Adrenal gland (tissue), 5 donors: ENCODE results near the gene TNFRSF6B.

Experiments
- POLR2A ChIP-seq, 2 donors: fragments of 450-650 bp; IDR thresholded peaks; one replicate each; pipeline ENCODE4 v1.6.1; 2017; ENCODE audit warnings: antibody characterized with exemption in 2 of 2, mild to moderate bottlenecking in 2 of 2, moderate library complexity in 1 of 2
- TF ChIP-seq, protein P1 (sequence below), 6 experiments: fragments of 450-650 bp in 4 of 6; fragments of 200-600 bp in 2 of 6; sonication (generic) in 1 of 6; IDR thresholded peaks; 1 replicate in 5 of 6; 2 replicates in 1 of 6; pipeline versions ENCODE4 v1.5.1 to v1.8.0; 2016 to 2021; ENCODE audit warnings: antibody characterized with exemption in 6 of 6, mild to moderate bottlenecking in 2 of 6, moderate library complexity in 1 of 6
- donor health status: DM: no; HTN: no; CAD: no.

DNA sequence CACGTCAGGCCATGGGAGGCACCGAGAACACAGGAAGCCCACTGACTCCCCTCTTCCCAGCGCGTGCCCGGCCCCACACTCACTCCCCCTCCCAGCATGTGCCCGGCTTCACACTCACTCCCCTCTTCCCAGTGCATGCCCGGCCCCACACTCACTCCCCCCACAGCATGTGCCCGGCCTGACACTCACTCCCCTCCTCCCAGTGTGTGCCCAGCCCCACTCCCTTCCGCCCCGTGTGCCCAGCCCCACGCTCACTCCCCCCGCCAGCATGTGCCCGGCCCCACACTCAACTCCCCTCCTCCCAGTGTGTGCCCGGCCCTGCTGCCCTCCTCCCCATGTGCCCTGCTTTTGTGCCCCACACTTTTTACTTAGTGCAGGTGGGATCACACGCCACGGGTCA lies 28.6 kb upstream of the TNFRSF6B start:
- TF ChIP-seq, protein P1, sequence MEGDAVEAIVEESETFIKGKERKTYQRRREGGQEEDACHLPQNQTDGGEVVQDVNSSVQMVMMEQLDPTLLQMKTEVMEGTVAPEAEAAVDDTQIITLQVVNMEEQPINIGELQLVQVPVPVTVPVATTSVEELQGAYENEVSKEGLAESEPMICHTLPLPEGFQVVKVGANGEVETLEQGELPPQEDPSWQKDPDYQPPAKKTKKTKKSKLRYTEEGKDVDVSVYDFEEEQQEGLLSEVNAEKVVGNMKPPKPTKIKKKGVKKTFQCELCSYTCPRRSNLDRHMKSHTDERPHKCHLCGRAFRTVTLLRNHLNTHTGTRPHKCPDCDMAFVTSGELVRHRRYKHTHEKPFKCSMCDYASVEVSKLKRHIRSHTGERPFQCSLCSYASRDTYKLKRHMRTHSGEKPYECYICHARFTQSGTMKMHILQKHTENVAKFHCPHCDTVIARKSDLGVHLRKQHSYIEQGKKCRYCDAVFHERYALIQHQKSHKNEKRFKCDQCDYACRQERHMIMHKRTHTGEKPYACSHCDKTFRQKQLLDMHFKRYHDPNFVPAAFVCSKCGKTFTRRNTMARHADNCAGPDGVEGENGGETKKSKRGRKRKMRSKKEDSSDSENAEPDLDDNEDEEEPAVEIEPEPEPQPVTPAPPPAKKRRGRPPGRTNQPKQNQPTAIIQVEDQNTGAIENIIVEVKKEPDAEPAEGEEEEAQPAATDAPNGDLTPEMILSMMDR (IDR thresholded peaks at IDR 0.05), result no peak
- no peak for TF ChIP-seq POLR2A (IDR thresholded peaks at IDR 0.05)
